Body of pancreas (tissue), 4 donors: Measurements from ENCODE around the gene ANKS1B. TPM values are rescaled to one million over a fixed set of nuclear protein-coding genes. Genes with fewer than 3 reads are reported as not detected.

Experiments
- ATAC-seq: fragments of 150-250 bp; one replicate; pipeline ENCODE4 v1.9.1; 2016
- DNase-seq, 4 donors: peaks; one replicate each; pipeline ENCODE4 v3.0.0-alpha.2; 2019
- H3K27ac ChIP-seq, 4 donors: fragments of 200-600 bp; sonication (generic); 1 replicate in 3 of 4; 2 replicates in 1 of 4; pipeline versions ENCODE4 v1.5.1 to v1.6.1; 2016 to 2019; ENCODE audit warnings: mild to moderate bottlenecking in 1 of 4, mixed read lengths in 1 of 4, moderate library complexity in 1 of 4
- H3K27me3 ChIP-seq, 2 donors: fragments of 200-600 bp; sonication (generic); one replicate each; pipeline ENCODE4 v1.6.0; 2016; ENCODE audit warnings: mild to moderate bottlenecking in 1 of 2
- H3K36me3 ChIP-seq, 2 donors: fragments of 200-600 bp; sonication (generic); replicated peaks in 1 of 2; 2 replicates each; pipeline ENCODE4 v1.5.1; 2016; ENCODE audit warnings: low read depth in 2 of 2; ENCODE audit not compliant: insufficient read depth in 1 of 2
- H3K4me1 ChIP-seq: fragments of 200-600 bp; sonication (generic); one replicate; pipeline ENCODE4 v1.6.0; 2016
- H3K4me3 ChIP-seq, 2 donors: fragments of 200-600 bp; sonication (generic); 1 replicate in 1 of 2; 2 replicates in 1 of 2; pipeline ENCODE4 v1.5.1; 2016 to 2019
- H3K9me3 ChIP-seq, 3 donors: fragments of 200-600 bp; sonication (generic); 1 replicate in 2 of 3; 2 replicates in 1 of 3; pipeline ENCODE4 v1.5.1; 2016
- CTCF ChIP-seq, 7 experiments: fragments of 450-650 bp in 4 of 7; fragments of 200-600 bp in 3 of 7; sonication (generic) in 3 of 7; IDR thresholded peaks; one replicate each; pipeline ENCODE4 v1.5.1; 2016 to 2019; ENCODE audit warnings: antibody characterized with exemption in 7 of 7
- POLR2A ChIP-seq, 3 donors: fragments of 450-650 bp; IDR thresholded peaks; one replicate each; pipeline ENCODE4 v1.6.1; 2016; ENCODE audit warnings: antibody characterized with exemption in 3 of 3, mild to moderate bottlenecking in 2 of 3
- WGBS, 2 donors: methylation state at CpG; one replicate each; pipeline ENCODE4 v1.1.5; 2017; 5-methylcytosine and 5-hydroxymethylcytosine counted together
- intact Hi-C: fragments of 100-400 bp; cut with DNase I; formaldehyde crosslinking; loops from one replicate; pipeline ENCODE4 v1.15.1; 2023
- total RNA-seq, 2 donors: library from RNA; depleted of rRNA; stranded (reverse); fragments of >200 nt; gene quantifications; one replicate each; pipeline ENCODE4 v1.1.0, GENCODE V29; 2016

Gene ANKS1B
- total RNA-seq, 2 donors from 2014 or later: 2.1 to 10.2 TPM

GRCh38 chr12:99024870-99025269 is 959.9 kb downstream of the ANKS1B start:
- Histone ChIP-seq H3K4me1 (peaks cover 8% of the 10 kb centered on the region), H3K4me3 (no peak overlapping the region), H3K27ac (no peak overlapping the region), H3K27me3 (no peaks in the 10 kb centered on the region), H3K36me3 (no peaks in the 10 kb centered on the region), H3K9me3 (no peaks in the 10 kb centered on the region)
- no peak for DNase-seq
- 90% methylated on average over 4 of the region's 4 CpGs for WGBS, 2 donors
- no peak for ATAC-seq
- TF ChIP-seq POLR2A (IDR thresholded peaks at IDR 0.05) (no peak), CTCF (IDR thresholded peaks at IDR 0.05) (no peak)
- intact Hi-C loops: no loop called here

DNA sequence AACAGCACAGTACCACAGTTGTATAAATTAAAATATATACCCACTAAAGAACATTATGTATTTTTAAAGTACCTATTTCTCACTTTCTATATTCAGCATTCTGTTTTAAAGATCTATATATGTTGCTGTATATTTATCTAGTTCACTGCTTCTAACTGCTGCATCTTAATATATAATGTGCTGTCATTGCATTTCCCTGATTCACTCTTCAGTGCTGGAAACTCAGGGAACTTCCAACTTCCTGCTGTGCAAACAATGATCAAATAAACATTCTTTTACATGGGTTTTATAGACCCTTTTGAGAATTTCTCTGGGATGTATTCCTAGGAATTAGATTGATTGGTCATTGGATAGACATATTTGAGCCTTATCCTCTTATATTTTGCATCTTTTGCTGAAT is 960.5 kb downstream of the ANKS1B start:
- ATAC-seq: no peak
- DNase-seq: no peak
- H3K27ac ChIP-seq: no peak overlapping the region
- H3K9me3 ChIP-seq: no peaks in the 10 kb centered on the region
- no peak overlapping the region for H3K4me3 ChIP-seq
- H3K36me3 ChIP-seq: no peaks in the 10 kb centered on the region
- intact Hi-C loops: no loop called here
- H3K27me3 ChIP-seq: no peaks in the 10 kb centered on the region
- TF ChIP-seq POLR2A (IDR thresholded peaks at IDR 0.05): no peak
- no peak for TF ChIP-seq CTCF (IDR thresholded peaks at IDR 0.05)
- H3K4me1 ChIP-seq: peaks cover 1% of the 10 kb centered on the region

DNA sequence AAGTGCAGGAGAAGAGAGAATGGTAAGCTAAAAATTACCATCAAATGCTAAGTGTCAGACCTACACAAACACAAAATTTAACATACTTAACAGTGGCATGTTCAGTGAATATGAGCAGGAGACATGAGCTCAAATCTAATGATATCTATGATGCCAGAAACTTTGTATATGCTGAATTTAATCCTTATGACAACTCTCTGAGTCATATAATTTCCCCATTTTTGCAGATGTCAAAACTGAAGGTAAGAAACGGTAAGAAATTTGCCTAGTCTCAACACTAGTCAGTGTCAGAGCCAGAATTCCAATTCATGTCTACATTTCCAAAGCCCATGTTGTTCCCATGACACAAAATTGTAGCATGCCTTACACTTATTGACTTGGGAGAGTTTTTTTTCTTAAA is 963.9 kb downstream of the ANKS1B start:
- ATAC-seq: no peak
- Histone ChIP-seq H3K27me3 (no peaks in the 10 kb centered on the region), H3K4me3 (no peak overlapping the region), H3K27ac (no peak overlapping the region), H3K4me1 (no peaks in the 10 kb centered on the region), H3K9me3 (no peaks in the 10 kb centered on the region), H3K36me3 (no peaks in the 10 kb centered on the region)
- DNase-seq: no peak
- TF ChIP-seq POLR2A (IDR thresholded peaks at IDR 0.05) (no peak), CTCF (IDR thresholded peaks at IDR 0.05) (no peak)
- intact Hi-C loops: no loop called here
- WGBS, 2 donors: 66 to 71% methylated on average over 1 of the region's 1 CpG

DNA sequence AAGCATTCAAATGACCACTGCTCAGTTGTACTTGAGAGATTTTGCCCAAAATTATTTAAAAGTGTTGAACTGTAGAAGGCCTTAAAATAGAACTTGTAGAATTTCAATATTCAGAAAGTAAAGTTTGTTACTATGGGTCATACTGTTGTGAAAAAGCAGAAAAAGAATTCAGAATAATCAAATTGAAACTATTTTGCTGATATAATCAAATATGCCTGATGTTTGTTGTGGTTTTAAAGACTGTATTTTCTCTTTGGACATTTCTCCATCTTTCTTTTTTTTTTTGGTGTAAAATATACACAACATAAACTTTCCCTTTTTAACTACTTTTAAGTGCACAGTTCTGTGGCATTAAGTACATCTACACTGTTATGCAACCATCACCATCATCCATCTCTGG is 964.9 kb downstream of the ANKS1B start:
- Histone ChIP-seq H3K27me3 (no peaks in the 10 kb centered on the region), H3K36me3 (no peaks in the 10 kb centered on the region), H3K4me3 (no peak overlapping the region), H3K9me3 (no peaks in the 10 kb centered on the region), H3K27ac (no peak overlapping the region), H3K4me1 (no peaks in the 10 kb centered on the region)
- DNase-seq (no peak), ATAC-seq (no peak)
- TF ChIP-seq CTCF (IDR thresholded peaks at IDR 0.05): no peak
- no peak for TF ChIP-seq POLR2A (IDR thresholded peaks at IDR 0.05)
- intact Hi-C loops: no loop called here

DNA sequence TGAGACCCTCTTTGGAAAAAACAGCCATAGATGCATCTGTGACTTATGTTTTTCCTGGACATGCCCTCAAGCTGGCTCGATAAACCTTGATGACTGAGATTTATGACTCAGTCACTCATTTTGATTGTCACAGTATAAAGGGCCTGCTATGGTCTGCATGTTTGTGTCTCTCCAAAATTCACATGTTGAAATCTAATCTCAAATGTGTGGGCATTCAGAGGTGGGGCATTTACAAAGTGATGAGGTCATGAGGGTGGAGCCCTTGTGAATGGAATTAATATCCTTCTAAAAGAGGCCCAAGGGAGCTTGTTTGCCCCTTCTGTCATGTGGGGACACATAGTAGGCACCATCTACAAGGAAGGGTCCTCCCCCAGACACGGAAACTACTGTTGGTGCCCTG is 966.8 kb downstream of the ANKS1B start:
- no peaks in the 10 kb centered on the region for H3K4me1 ChIP-seq
- DNase-seq: no peak
- no peak for TF ChIP-seq POLR2A (IDR thresholded peaks at IDR 0.05)
- TF ChIP-seq CTCF (IDR thresholded peaks at IDR 0.05): no peak
- no peaks in the 10 kb centered on the region for H3K27me3 ChIP-seq
- WGBS, 2 donors: 64 to 81% methylated on average over 2 of the region's 2 CpGs
- H3K36me3 ChIP-seq: no peaks in the 10 kb centered on the region
- intact Hi-C loops: no loop called here
- ATAC-seq: no peak
- no peaks in the 10 kb centered on the region for H3K9me3 ChIP-seq
- H3K4me3 ChIP-seq: no peak overlapping the region
- no peak overlapping the region for H3K27ac ChIP-seq
